GM19372 (cell line): ENCODE results near the gene PHRF1.
"Not testable (repeated sequence)": the region's sequence is repeated elsewhere in the genome, so short reads cannot be mapped to it uniquely, and the experiment has no call there.

Experiments
- ATAC-seq: cut with Tn5 transposase; IDR thresholded peaks from one replicate; pipeline ENCODE4 v1.9.1; 2021; ENCODE audit warnings: mild to moderate bottlenecking, low read depth, moderate library complexity; ENCODE audit not compliant: unreplicated experiment

The PHRF1 gene

GRCh38 chr11:573146-573759 is 3.0 kb upstream of the PHRF1 start:
- ATAC-seq = no peak

GRCh38 chr11:574031-574570 is 2.2 kb upstream of the PHRF1 start:
- not testable (repeated sequence) for ATAC-seq

GRCh38 chr11:574632-575312 is 1.5 kb upstream of the PHRF1 start:
- no peak for ATAC-seq

- peak; percentile 36 for ATAC-seq
Measured at GRCh38 chr11:575313-575995, 816 bp upstream of the PHRF1 start.

GRCh38 chr11:576811-577610 is 741 bp downstream of the PHRF1 start:
- no peak for ATAC-seq

GRCh38 chr11:577611-577894 is 1.3 kb downstream of the PHRF1 start:
- ATAC-seq = no peak

- no peak for ATAC-seq
Measured at GRCh38 chr11:578276-579035, 2.2 kb downstream of the PHRF1 start.

GRCh38 chr11:579830-580601 is 3.7 kb downstream of the PHRF1 start:
- ATAC-seq = no peak

GRCh38 chr11:581342-581741 is 5.1 kb downstream of the PHRF1 start:
- no peak for ATAC-seq

- ATAC-seq = no peak
Measured at GRCh38 chr11:581752-582151, 5.5 kb downstream of the PHRF1 start.

GRCh38 chr11:584287-584686 is 8.0 kb downstream of the PHRF1 start:
- no peak for ATAC-seq

GRCh38 chr11:586376-587316 is 10.4 kb downstream of the PHRF1 start:
- no peak for ATAC-seq

- ATAC-seq = no peak
Measured at GRCh38 chr11:587546-587945, 11.3 kb downstream of the PHRF1 start.

- no peak for ATAC-seq
Measured at GRCh38 chr11:587978-588380, 11.7 kb downstream of the PHRF1 start.

GRCh38 chr11:589798-590197 is 13.5 kb downstream of the PHRF1 start:
- no peak for ATAC-seq

GRCh38 chr11:590997-591396 is 14.7 kb downstream of the PHRF1 start:
- no peak for ATAC-seq

- no peak for ATAC-seq
Measured at GRCh38 chr11:592501-592900, 16.2 kb downstream of the PHRF1 start.

- ATAC-seq = no peak
Measured at GRCh38 chr11:592918-593317, 16.6 kb downstream of the PHRF1 start.
